HG03457 (cell line): ENCODE results near the gene GRIN2A.

Experiments used
- ATAC-seq: cut with Tn5 transposase; IDR thresholded peaks from one replicate; pipeline ENCODE4 v1.9.1; 2021; ENCODE audit warnings: moderate number of reproducible peaks; ENCODE audit not compliant: unreplicated experiment

GRIN2A gene

GRCh38 chr16:9977333-9977897, 204.8 kb downstream of the GRIN2A start:
- ATAC-seq: no peak

GRCh38 chr16:9976601-9977000, 205.6 kb downstream of the GRIN2A start:
- no peak for ATAC-seq

GRCh38 chr16:9971907-9972306, 210.3 kb downstream of the GRIN2A start:
- no peak for ATAC-seq

GRCh38 chr16:9970796-9971195, 211.4 kb downstream of the GRIN2A start:
- ATAC-seq: no peak

GRCh38 chr16:9970244-9970643, 212.0 kb downstream of the GRIN2A start:
- no peak for ATAC-seq

GRCh38 chr16:9969580-9969979, 212.6 kb downstream of the GRIN2A start:
- ATAC-seq: no peak

- ATAC-seq: no peak
Measured at GRCh38 chr16:9966569-9967157, 215.6 kb downstream of the GRIN2A start.

GRCh38 chr16:9965079-9965478, 217.1 kb downstream of the GRIN2A start:
- no peak for ATAC-seq

- ATAC-seq: no peak
Measured at GRCh38 chr16:9964426-9964825, 217.8 kb downstream of the GRIN2A start.

- no peak for ATAC-seq
Measured at GRCh38 chr16:9957433-9957832, 224.8 kb downstream of the GRIN2A start.

- no peak for ATAC-seq
Measured at GRCh38 chr16:9957002-9957401, 225.2 kb downstream of the GRIN2A start.

GRCh38 chr16:9955677-9956076, 226.6 kb downstream of the GRIN2A start:
- no peak for ATAC-seq

- no peak for ATAC-seq
Measured at GRCh38 chr16:9953908-9954570, 228.2 kb downstream of the GRIN2A start.

- ATAC-seq: no peak
Measured at GRCh38 chr16:9950658-9951057, 231.6 kb downstream of the GRIN2A start.

GRCh38 chr16:9949396-9949795, 232.8 kb downstream of the GRIN2A start:
- ATAC-seq: no peak

GRCh38 chr16:9948933-9949332, 233.3 kb downstream of the GRIN2A start:
- ATAC-seq: no peak

- ATAC-seq: no peak
Measured at GRCh38 chr16:9946022-9946720, 236.1 kb downstream of the GRIN2A start.

- no peak for ATAC-seq
Measured at GRCh38 chr16:9943121-9943520, 239.1 kb downstream of the GRIN2A start.

GRCh38 chr16:9941245-9941644, 241.0 kb downstream of the GRIN2A start:
- ATAC-seq: no peak

GRCh38 chr16:9934723-9935508, 247.3 kb downstream of the GRIN2A start:
- ATAC-seq: no peak
